ENCODE results near the gene MCF2L.

GRCh38 chr13:112983042-112983305 is 14.0 kb downstream of the MCF2L start:
- TF ChIP-seq CTCF (IDR thresholded peaks at IDR 0.05; ENCODE audit: low read depth, low read length) (no peak), EZH2phosphoT487 (IDR thresholded peaks at IDR 0.05; ENCODE audit: low read depth) (no peak)

All from OCI-LY3 (cell line).